Right atrium auricular region (tissue), 2 donors: ENCODE data around the gene RAB5IF. TPM values are rescaled to one million over a fixed set of nuclear protein-coding genes. Genes with fewer than 3 reads are reported as not detected.

ENCODE experiments used
- DNase-seq: peaks from one replicate; pipeline ENCODE4 v3.0.0-alpha.2; 2019; ENCODE audit warnings: low spot score
- H3K27ac ChIP-seq, 2 donors: fragments of 200-600 bp; sonication (generic); 1 replicate in 1 of 2; 2 replicates in 1 of 2; pipeline ENCODE4 v1.5.1; 2016 to 2019
- H3K27me3 ChIP-seq, 2 donors: fragments of 200-600 bp; sonication (generic); one replicate each; pipeline versions ENCODE4 v1.5.1 to v1.6.0; 2017 to 2019
- H3K36me3 ChIP-seq: fragments of 200-600 bp; sonication (generic); one replicate; pipeline ENCODE4 v1.5.1; 2016
- H3K4me1 ChIP-seq, 2 donors: fragments of 200-600 bp; sonication (generic); one replicate each; pipeline versions ENCODE4 v1.5.1 to v1.6.0; 2017 to 2019
- H3K4me3 ChIP-seq, 2 donors: fragments of 200-600 bp; sonication (generic); 1 replicate in 1 of 2; 2 replicates in 1 of 2; pipeline ENCODE4 v1.5.1; 2017 to 2019; ENCODE audit warnings: mild to moderate bottlenecking in 1 of 2, moderate library complexity in 1 of 2
- H3K9me3 ChIP-seq, 2 donors: fragments of 200-600 bp; sonication (generic); one replicate each; pipeline ENCODE4 v1.5.1; 2019
- CTCF ChIP-seq, 2 donors: fragments of 200-600 bp; sonication (generic); IDR thresholded peaks; one replicate each; pipeline ENCODE4 v1.5.1; 2019; ENCODE audit warnings: antibody characterized with exemption in 2 of 2
- total RNA-seq, 2 donors: library from RNA; depleted of rRNA; stranded (reverse); fragments of >200 nt; gene quantifications; one replicate each; pipeline ENCODE4 v1.1.0, GENCODE V29; 2016

Gene RAB5IF
- total RNA-seq, 2 donors from 2014 or later, result 70.9 to 83.0 TPM

GRCh38 chr20:36653456-36653855 is 47.9 kb downstream of the RAB5IF start:
- no peaks in the 10 kb centered on the region for H3K4me1 ChIP-seq
- H3K27ac ChIP-seq, result no peak overlapping the region
- H3K36me3 ChIP-seq, result peaks cover 52% of the 10 kb centered on the region
- TF ChIP-seq CTCF (IDR thresholded peaks at IDR 0.05), result no peak
- no peak for DNase-seq
- no peaks in the 10 kb centered on the region for H3K27me3 ChIP-seq
- no peaks in the 10 kb centered on the region for H3K9me3 ChIP-seq
- no peak overlapping the region for H3K4me3 ChIP-seq

- no peak for TF ChIP-seq CTCF (IDR thresholded peaks at IDR 0.05)
- no peaks in the 10 kb centered on the region for H3K27me3 ChIP-seq
- H3K9me3 ChIP-seq, result no peaks in the 10 kb centered on the region
- H3K4me1 ChIP-seq, result no peaks in the 10 kb centered on the region
- no peak for DNase-seq
- H3K4me3 ChIP-seq, result no peak overlapping the region
- peaks cover 52% of the 10 kb centered on the region for H3K36me3 ChIP-seq
- H3K27ac ChIP-seq, result no peak overlapping the region
Measured at GRCh38 chr20:36654506-36654905, 48.9 kb downstream of the RAB5IF start.

- TF ChIP-seq CTCF (IDR thresholded peaks at IDR 0.05), result no peak
- H3K27ac ChIP-seq, result no peak overlapping the region
- no peaks in the 10 kb centered on the region for H3K9me3 ChIP-seq
- no peak overlapping the region for H3K4me3 ChIP-seq
- peaks cover 52% of the 10 kb centered on the region for H3K36me3 ChIP-seq
- H3K27me3 ChIP-seq, result no peaks in the 10 kb centered on the region
- DNase-seq, result no peak
- H3K4me1 ChIP-seq, result no peaks in the 10 kb centered on the region
Measured at GRCh38 chr20:36655004-36655403, 49.4 kb downstream of the RAB5IF start.

- no peak for DNase-seq
- TF ChIP-seq CTCF (IDR thresholded peaks at IDR 0.05), result no peak
- Histone ChIP-seq H3K36me3 (peaks cover 50% of the 10 kb centered on the region), H3K4me3 (no peak overlapping the region), H3K27ac (no peak overlapping the region), H3K4me1 (no peaks in the 10 kb centered on the region), H3K27me3 (no peaks in the 10 kb centered on the region), H3K9me3 (no peaks in the 10 kb centered on the region)
Measured at GRCh38 chr20:36656733-36657132, 51.2 kb downstream of the RAB5IF start.

GRCh38 chr20:36658300-36658699 is 52.7 kb downstream of the RAB5IF start:
- H3K36me3 ChIP-seq, result peaks cover 43% of the 10 kb centered on the region
- H3K4me3 ChIP-seq, result no peak overlapping the region
- no peaks in the 10 kb centered on the region for H3K27me3 ChIP-seq
- no peak overlapping the region for H3K27ac ChIP-seq
- no peak for TF ChIP-seq CTCF (IDR thresholded peaks at IDR 0.05)
- H3K4me1 ChIP-seq, result no peaks in the 10 kb centered on the region
- no peaks in the 10 kb centered on the region for H3K9me3 ChIP-seq
- DNase-seq, result no peak

Other genes starting within 250 kb of the RAB5IF start
- 100 to 1,000 TPM; 558 to 602 TPM for gene MYL9, start 64.3 kb upstream of the RAB5IF start, total RNA-seq
- 10 to 100 TPM in 1 of 2 donors, 1 to 10 TPM in 1; 8.9 to 10.7 TPM for gene TGIF2, start 32.2 kb upstream of the RAB5IF start, total RNA-seq
- under 1 TPM; 0.37 to 0.39 TPM for gene SLA2, start 40.4 kb downstream of the RAB5IF start, total RNA-seq
- 10 to 100 TPM; 19.7 to 33.9 TPM for gene NDRG3, start 140.3 kb downstream of the RAB5IF start, total RNA-seq
- gene DSN1, start 168.0 kb downstream of the RAB5IF start, total RNA-seq, result 1 to 10 TPM; 3.1 to 6.3 TPM